H1 (cell line): ENCODE data around the gene F2. TPM values are rescaled to one million over a fixed set of nuclear protein-coding genes. Genes with fewer than 3 reads are reported as not detected.

ENCODE experiments used
- CTCF ChIA-PET: fragments of 300-600 bp; sonication (Branson Sonifier 250); formaldehyde crosslinking; loops from one replicate; lab custom pipeline; 2021; ENCODE audit not compliant: partially characterized antibody; lab: Charles Lee
- POLR2A ChIA-PET: fragments of 300-600 bp; sonication (Branson Sonifier 250); formaldehyde crosslinking; loops from one replicate; lab custom pipeline; 2021; ENCODE audit warnings: inconsistent platforms; ENCODE audit not compliant: partially characterized antibody; lab: Charles Lee
- DNase-seq, 2 experiments: peaks; one replicate each; pipeline versions ENCODE4 v3.0.0 to v3.0.0-alpha.2; 2010 to 2022; ENCODE audit warnings: low spot score in 2 of 2, low read depth in 1 of 2, mixed read lengths in 1 of 2
- FAIRE-seq: peaks from 2 replicates; lab custom pipeline; 2011; peaks lifted over from hg19 to GRCh38; lab: Jason Lieb, UNC
- H2AFZ ChIP-seq: 2 replicates; pipeline ENCODE4 v1.8.1; 2012; ENCODE audit warnings: low read length, inconsistent platforms
- H2AK5ac ChIP-seq: 2 replicates; pipeline ENCODE4 v1.6.1; 2013; ENCODE audit warnings: low read depth, low read length
- H2BK120ac ChIP-seq: replicated peaks from 2 replicates; pipeline ENCODE3; 2013; ENCODE audit warnings: low read depth, low read length, inconsistent platforms
- H2BK12ac ChIP-seq: 2 replicates; pipeline ENCODE4 v1.6.1; 2013; ENCODE audit warnings: low read depth, low read length
- H2BK15ac ChIP-seq: 2 replicates; pipeline ENCODE4 v1.6.1; 2013; ENCODE audit warnings: low read length
- H2BK20ac ChIP-seq: 2 replicates; pipeline ENCODE4 v1.6.1; 2013; ENCODE audit warnings: low read length
- H2BK5ac ChIP-seq: 2 replicates; pipeline ENCODE4 v1.6.1; 2013; ENCODE audit warnings: low read depth, low read length
- H3K14ac ChIP-seq: 2 replicates; pipeline ENCODE4 v1.6.1; 2013; ENCODE audit warnings: inconsistent platforms; ENCODE audit not compliant: insufficient read length
- H3K18ac ChIP-seq: 2 replicates; pipeline ENCODE4 v1.6.1; 2013; ENCODE audit warnings: low read length; ENCODE audit errors: extremely low read depth
- H3K23ac ChIP-seq: 2 replicates; pipeline ENCODE4 v1.6.1; 2013; ENCODE audit warnings: inconsistent platforms; ENCODE audit not compliant: insufficient read length
- H3K23me2 ChIP-seq: 2 replicates; pipeline ENCODE4 v1.6.1; 2013; ENCODE audit warnings: low read depth, low read length
- H3K27ac ChIP-seq: 2 replicates; pipeline ENCODE4 v1.6.1; 2011; ENCODE audit warnings: low read depth, low read length, inconsistent platforms
- H3K27me3 ChIP-seq, 4 experiments: replicated peaks in 1 of 4; 1 replicate in 1 of 4; 2 replicates in 3 of 4; pipeline versions ENCODE4 v1.6.1 to v1.8.1; 2011 to 2013; ENCODE audit warnings: low read length in 3 of 4, mild to moderate bottlenecking in 3 of 4, inconsistent platforms in 2 of 4, mixed read lengths in 2 of 4, moderate library complexity in 1 of 4; ENCODE audit not compliant: control insufficient read depth in 3 of 4, insufficient read depth in 3 of 4; ENCODE audit errors: extremely low read depth in 1 of 4
- H3K36me3 ChIP-seq, 4 experiments: 2 replicates each; pipeline versions ENCODE4 v1.6.1 to v1.8.1; 2011 to 2013; ENCODE audit warnings: mild to moderate bottlenecking in 4 of 4, low read length in 3 of 4, moderate library complexity in 2 of 4, control low read depth in 1 of 4, inconsistent platforms in 1 of 4; ENCODE audit not compliant: insufficient read depth in 4 of 4, control insufficient read depth in 2 of 4
- H3K4ac ChIP-seq: replicated peaks from 2 replicates; pipeline ENCODE3; 2013; ENCODE audit warnings: low read length, low read depth, mixed read lengths, inconsistent platforms; ENCODE audit not compliant: insufficient read length
- H3K4me1 ChIP-seq, 4 experiments: replicated peaks in 1 of 4; 1 replicate in 1 of 4; 2 replicates in 3 of 4; pipeline versions ENCODE4 v1.6.1 to v1.8.1; 2011 to 2013; ENCODE audit warnings: low read length in 3 of 4, inconsistent platforms in 2 of 4, mixed read lengths in 1 of 4; ENCODE audit not compliant: insufficient read depth in 4 of 4, control insufficient read depth in 3 of 4
- H3K4me2 ChIP-seq, 2 experiments: 2 replicates each; pipeline versions ENCODE4 v1.6.1 to v1.8.1; 2011 to 2013; ENCODE audit warnings: low read depth in 2 of 2, low read length in 2 of 2, control low read depth in 1 of 2, inconsistent platforms in 1 of 2, mild to moderate bottlenecking in 1 of 2; ENCODE audit not compliant: insufficient read depth in 1 of 2
- H3K4me3 ChIP-seq, 4 experiments: fragments of 200-600, 300-600 bp in 1 of 4; sonication (generic), shearing (Covaris generic), sonication (Bioruptor Twin) in 1 of 4; 2 replicates each; pipeline versions ENCODE4 v1.5.1 to v1.8.1; 2011 to 2016; ENCODE audit warnings: low read length in 4 of 4, low read depth in 3 of 4, control low read depth in 2 of 4, inconsistent platforms in 2 of 4, mild to moderate bottlenecking in 2 of 4, mixed read lengths in 1 of 4, moderate library complexity in 1 of 4; ENCODE audit not compliant: insufficient read depth in 2 of 4; ENCODE audit errors: extremely low read depth in 1 of 4
- H3K56ac ChIP-seq: replicated peaks from 2 replicates; pipeline ENCODE3; 2013; ENCODE audit warnings: low read depth, mild to moderate bottlenecking, mixed read lengths, low read length, inconsistent platforms; ENCODE audit not compliant: insufficient read length
- H3K79me1 ChIP-seq: 2 replicates; pipeline ENCODE4 v1.6.1; 2013; ENCODE audit warnings: low read depth, low read length, control low read depth
- H3K79me2 ChIP-seq, 2 experiments: 2 replicates each; pipeline versions ENCODE4 v1.6.1 to v1.8.1; 2012 to 2013; ENCODE audit warnings: low read length in 2 of 2, mild to moderate bottlenecking in 2 of 2, inconsistent platforms in 1 of 2; ENCODE audit not compliant: insufficient read depth in 2 of 2, control insufficient read depth in 1 of 2
- H3K9ac ChIP-seq, 4 experiments: replicated peaks in 1 of 4; 1 replicate in 1 of 4; 2 replicates in 3 of 4; pipeline versions ENCODE4 v1.6.1 to v1.8.1; 2011 to 2013; ENCODE audit warnings: low read depth in 3 of 4, low read length in 3 of 4, control low read depth in 2 of 4, mild to moderate bottlenecking in 2 of 4, moderate library complexity in 2 of 4, inconsistent platforms in 1 of 4; ENCODE audit errors: extremely low read depth in 1 of 4
- H3K9me3 ChIP-seq, 2 experiments: 2 replicates each; pipeline versions ENCODE4 v1.6.1 to v1.8.1; 2012 to 2013; ENCODE audit warnings: mild to moderate bottlenecking in 2 of 2, moderate library complexity in 2 of 2, control low read depth in 1 of 2, inconsistent platforms in 1 of 2, low read depth in 1 of 2, low read length in 1 of 2, mixed read lengths in 1 of 2; ENCODE audit not compliant: insufficient read depth in 2 of 2
- H4K20me1 ChIP-seq, 2 experiments: replicated peaks in 1 of 2; 2 replicates each; pipeline versions ENCODE3 to v1.8.1; 2011 to 2013; ENCODE audit warnings: inconsistent platforms in 2 of 2, low read length in 2 of 2, mild to moderate bottlenecking in 1 of 2; ENCODE audit not compliant: insufficient read depth in 2 of 2, control insufficient read depth in 1 of 2
- H4K5ac ChIP-seq: 2 replicates; pipeline ENCODE4 v1.6.1; 2013; ENCODE audit warnings: low read length, low read depth, mixed read lengths, inconsistent platforms; ENCODE audit not compliant: insufficient read length
- H4K8ac ChIP-seq: 2 replicates; pipeline ENCODE4 v1.8.0; 2013; ENCODE audit warnings: mild to moderate bottlenecking, moderate library complexity, low read length, inconsistent platforms; ENCODE audit not compliant: insufficient read depth; ENCODE audit errors: extremely low read depth
- H4K91ac ChIP-seq: replicated peaks from 2 replicates; pipeline ENCODE3; 2013; ENCODE audit warnings: low read length, mixed read lengths, inconsistent platforms; ENCODE audit not compliant: insufficient read length
- BACH1 ChIP-seq: IDR thresholded peaks from 2 replicates; pipeline ENCODE4 v1.6.1; 2012; ENCODE audit warnings: low read length, improper control_type of control experiment
- EP300 ChIP-seq, 2 experiments: IDR thresholded peaks; 1 replicate in 1 of 2; 2 replicates in 1 of 2; pipeline ENCODE4 v1.6.1; 2011 to 2012; ENCODE audit warnings: low read depth in 2 of 2, low read length in 2 of 2, mild to moderate bottlenecking in 2 of 2, borderline replicate concordance in 1 of 2, inconsistent platforms in 1 of 2, moderate library complexity in 1 of 2
- GABPA ChIP-seq: IDR thresholded peaks from 2 replicates; pipeline ENCODE4 v1.6.1; 2011; ENCODE audit warnings: mild to moderate bottlenecking, low read length, moderate library complexity, borderline replicate concordance; ENCODE audit not compliant: insufficient read depth
- HDAC6 ChIP-seq: IDR thresholded peaks from one replicate; pipeline ENCODE4 v1.7.1; 2012; ENCODE audit warnings: low read depth, mild to moderate bottlenecking, inconsistent platforms, low read length, moderate library complexity
- JUND ChIP-seq: IDR thresholded peaks from 2 replicates; pipeline ENCODE4 v1.6.1; 2011; ENCODE audit warnings: mild to moderate bottlenecking, improper control_type of control experiment, low read length
- SP2 ChIP-seq: IDR thresholded peaks from 2 replicates; pipeline ENCODE4 v1.6.1; 2012; ENCODE audit warnings: mild to moderate bottlenecking, low read length, inconsistent platforms
- SUZ12 ChIP-seq: fragments of 200-600 bp; sonication (generic); IDR thresholded peaks from 2 replicates; pipeline ENCODE4 v1.6.1; 2012; ENCODE audit warnings: mild to moderate bottlenecking, inconsistent platforms, low read length, moderate library complexity, mixed read lengths
- ZNF274 ChIP-seq: IDR thresholded peaks from 2 replicates; pipeline ENCODE4 v1.7.0; 2012; ENCODE audit warnings: low read length, borderline replicate concordance; ENCODE audit errors: extremely low read depth
- WGBS, 2 experiments: shearing (Covaris generic) in 1 of 2; methylation state at CpG; one replicate each; pipeline versions ENCODE4 v1.1.6 to v1.1.7; 2013 to 2015; ENCODE audit warnings: low lambda C conversion rate in 2 of 2, mixed read lengths in 2 of 2, inconsistent platforms in 1 of 2, low coverage in 1 of 2, missing lambda C conversion rate in 1 of 2; ENCODE audit not compliant: insufficient replicate concordance in 2 of 2, insufficient coverage in 1 of 2, insufficient read length in 1 of 2; ENCODE audit errors: extremely low coverage in 1 of 2, missing lambda C conversion rate in 1 of 2; 5-methylcytosine and 5-hydroxymethylcytosine counted together
- polyA plus RNA-seq, 7 experiments: library from polyadenylated mRNA; depleted of rRNA in 3 of 7; stranded (reverse) in 5 of 7; unstranded in 2 of 7; fragments of >200 nt in 5 of 7; fragments of 200-250 nt in 2 of 7; gene quantifications; 1 replicate in 5 of 7; 2 replicates in 1 of 7; 4 replicates in 1 of 7; pipeline versions ENCODE4 v1.2.1 to v1.2.3, GENCODE V29; 2011 to 2013; ENCODE audit warnings: missing spikeins in 2 of 7, mixed read lengths in 2 of 7
- total RNA-seq: library from RNA; stranded (reverse); fragmentation: NEBNext Ultra II Directional; extraction: Animal tissue kit (Norgen Biotek cat#: 25700); gene quantifications from 2 replicates; pipeline ENCODE4 v1.2.1, GENCODE V29; 2021

F2 gene
- total and polyA plus RNA-seq, 2 of the 8 experiments (the other 6 are each of a cell fraction or from before 2014, with no cell fraction given) = 0.11 TPM; not detected in 1

DNA sequence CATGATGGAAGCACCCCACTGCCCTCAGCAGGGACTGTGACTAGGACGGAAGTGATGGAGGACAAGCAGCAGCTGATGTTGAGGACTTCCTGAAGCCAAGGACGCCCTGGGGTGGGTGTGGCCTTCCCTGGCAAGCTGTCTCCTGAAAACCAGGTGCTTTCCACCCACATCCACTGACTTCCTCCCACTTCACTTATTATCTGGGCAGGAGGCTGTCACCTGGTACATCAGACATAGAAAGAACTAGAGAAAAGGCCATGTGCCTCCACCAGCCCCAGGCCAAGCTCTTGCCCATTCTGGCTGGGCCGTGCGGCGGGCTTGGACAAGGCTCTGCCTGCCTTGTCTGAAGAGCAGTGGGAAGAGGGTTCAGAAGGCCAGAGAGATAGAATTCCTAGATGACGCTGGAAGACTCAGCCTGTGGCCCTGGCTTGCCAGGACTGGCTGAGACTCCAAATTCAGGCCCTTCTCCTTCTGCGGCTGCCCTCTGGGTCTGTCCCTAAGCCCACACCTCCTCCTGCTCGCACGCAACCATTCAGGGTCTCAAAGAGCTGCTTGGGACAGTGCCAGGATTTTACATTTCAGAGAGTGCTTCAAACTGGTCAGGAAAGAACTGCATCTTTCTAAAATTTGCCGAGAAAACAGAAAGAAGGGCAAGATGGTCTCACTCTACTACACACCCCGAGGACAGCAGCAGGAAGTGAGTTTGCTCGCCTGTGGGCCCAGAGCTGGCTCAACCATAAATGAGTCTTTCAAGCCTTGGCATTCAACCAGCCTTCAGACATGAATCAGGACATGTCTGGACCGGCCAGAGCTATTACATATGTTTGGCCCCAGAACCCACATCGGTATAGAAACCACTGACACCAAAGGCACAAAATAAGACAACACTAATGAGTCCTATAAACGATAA is 31.9 kb upstream of the F2 start:
- Histone ChIP-seq H3K36me3 (peaks cover 0 to 7% (median 0%) of the 10 kb centered on the region in 4 experiments; a peak in 4 of 8 replicates), H3K56ac (no peak overlapping the region), H4K5ac (no peak overlapping the region), H2AFZ (no peak overlapping the region), H4K20me1 (peaks cover 0 to 2% of the 10 kb centered on the region in 2 experiments), H3K9ac (no peak overlapping the region), H3K23ac (no peak overlapping the region), H2BK20ac (no peak overlapping the region), H3K14ac (no peak overlapping the region), H3K27me3 (no peaks in the 10 kb centered on the region), H4K91ac (no peak overlapping the region), H2AK5ac (no peak overlapping the region), H3K18ac (no peak overlapping the region), H3K79me1 (no peaks in the 10 kb centered on the region), H2BK120ac (no peak overlapping the region), H3K27ac (no peak overlapping the region), H3K4me1 (no peaks in the 10 kb centered on the region), H4K8ac (no peak overlapping the region), H3K4ac (no peak overlapping the region), H2BK15ac (no peak overlapping the region), H2BK5ac (no peak overlapping the region), H3K23me2 (no peaks in the 10 kb centered on the region), H3K4me2 (no peak overlapping the region), H3K79me2 (no peaks in the 10 kb centered on the region), H3K9me3 (no peaks in the 10 kb centered on the region), H2BK12ac (no peak overlapping the region), H3K4me3 (no peak overlapping the region)
- WGBS, 2 experiments = 92% methylated on average over 15 of the region's 15 CpGs; no CpG with 5 or more reads in 1 of the 2 experiments
- ChIA-PET POLR2A (interaction anchor here (1.0 to 1.6 kb wide), 6 partner anchors 12 to 32 kb away, joined by 3 to 5 read pairs (median 3); partner anchors contain the start of genes ARHGAP1, F2 and ZNF408), CTCF (interaction anchor here (0.6 kb wide), 1 partner anchor 9 kb away, joined by 3 read pairs; no protein-coding TSS in a partner anchor)
- FAIRE-seq (no peak), DNase-seq (no peak)
- no peak for TF ChIP-seq SUZ12
- no peak for TF ChIP-seq SP2
- no peak for TF ChIP-seq ZNF274
- no peak for TF ChIP-seq GABPA
- no peak for TF ChIP-seq EP300 (IDR thresholded peaks at IDR 0.05; ENCODE audit: borderline replicate concordance in 1 of 2, low read depth in 2 of 2, low read length in 2 of 2)
- TF ChIP-seq BACH1 = no peak
- no peak for TF ChIP-seq JUND
- TF ChIP-seq HDAC6 = no peak
